Peyer's patch (tissue), 4 donors: ENCODE results near the gene APPL1.

ENCODE experiments used
- POLR2A ChIP-seq, 2 donors: fragments of 450-650 bp; IDR thresholded peaks; one replicate each; pipeline ENCODE4 v1.5.1; 2017; ENCODE audit warnings: antibody characterized with exemption in 2 of 2, mild to moderate bottlenecking in 2 of 2, moderate library complexity in 2 of 2
- TF ChIP-seq, protein P1 (sequence below), 6 experiments: fragments of 450-650 bp in 4 of 6; fragments of 200-600 bp in 2 of 6; sonication (generic) in 1 of 6; IDR thresholded peaks; one replicate each; pipeline ENCODE4 v1.5.1; 2017 to 2019; ENCODE audit warnings: antibody characterized with exemption in 6 of 6, mild to moderate bottlenecking in 3 of 6, moderate library complexity in 1 of 6

DNA sequence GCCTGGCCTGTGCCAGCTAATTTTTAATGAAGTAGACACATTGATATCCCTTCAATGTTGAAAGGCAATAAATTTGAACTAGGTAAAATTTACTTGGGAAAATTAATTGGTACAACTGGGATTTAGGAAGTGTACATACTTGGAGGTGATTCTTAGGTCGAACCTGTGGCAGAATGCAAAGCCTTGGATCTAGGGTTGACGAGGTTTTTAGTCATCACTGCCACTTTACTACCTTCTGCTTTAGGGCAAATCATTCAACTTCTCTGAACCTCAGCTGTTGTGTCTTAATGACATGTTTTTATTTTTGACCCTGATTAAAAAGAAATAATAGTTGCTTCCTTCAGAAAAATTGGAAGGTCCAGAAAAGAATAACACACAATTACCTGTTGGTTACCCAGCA lies 2.5 kb downstream of the APPL1 start:
- TF ChIP-seq, protein P1, sequence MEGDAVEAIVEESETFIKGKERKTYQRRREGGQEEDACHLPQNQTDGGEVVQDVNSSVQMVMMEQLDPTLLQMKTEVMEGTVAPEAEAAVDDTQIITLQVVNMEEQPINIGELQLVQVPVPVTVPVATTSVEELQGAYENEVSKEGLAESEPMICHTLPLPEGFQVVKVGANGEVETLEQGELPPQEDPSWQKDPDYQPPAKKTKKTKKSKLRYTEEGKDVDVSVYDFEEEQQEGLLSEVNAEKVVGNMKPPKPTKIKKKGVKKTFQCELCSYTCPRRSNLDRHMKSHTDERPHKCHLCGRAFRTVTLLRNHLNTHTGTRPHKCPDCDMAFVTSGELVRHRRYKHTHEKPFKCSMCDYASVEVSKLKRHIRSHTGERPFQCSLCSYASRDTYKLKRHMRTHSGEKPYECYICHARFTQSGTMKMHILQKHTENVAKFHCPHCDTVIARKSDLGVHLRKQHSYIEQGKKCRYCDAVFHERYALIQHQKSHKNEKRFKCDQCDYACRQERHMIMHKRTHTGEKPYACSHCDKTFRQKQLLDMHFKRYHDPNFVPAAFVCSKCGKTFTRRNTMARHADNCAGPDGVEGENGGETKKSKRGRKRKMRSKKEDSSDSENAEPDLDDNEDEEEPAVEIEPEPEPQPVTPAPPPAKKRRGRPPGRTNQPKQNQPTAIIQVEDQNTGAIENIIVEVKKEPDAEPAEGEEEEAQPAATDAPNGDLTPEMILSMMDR (IDR thresholded peaks at IDR 0.05): no peak
- no peak for TF ChIP-seq POLR2A (IDR thresholded peaks at IDR 0.05)
